Measurements from ENCODE around the gene AHI1. TPM values are rescaled to one million over a fixed set of nuclear protein-coding genes. Genes with fewer than 3 reads are reported as not detected.

The AHI1 gene
- total and polyA plus RNA-seq, 10 of the 15 experiments (the other 5 are each of a cell fraction or from before 2014, with no cell fraction given): 3.2 to 9.5 (median 4.6) TPM

DNA sequence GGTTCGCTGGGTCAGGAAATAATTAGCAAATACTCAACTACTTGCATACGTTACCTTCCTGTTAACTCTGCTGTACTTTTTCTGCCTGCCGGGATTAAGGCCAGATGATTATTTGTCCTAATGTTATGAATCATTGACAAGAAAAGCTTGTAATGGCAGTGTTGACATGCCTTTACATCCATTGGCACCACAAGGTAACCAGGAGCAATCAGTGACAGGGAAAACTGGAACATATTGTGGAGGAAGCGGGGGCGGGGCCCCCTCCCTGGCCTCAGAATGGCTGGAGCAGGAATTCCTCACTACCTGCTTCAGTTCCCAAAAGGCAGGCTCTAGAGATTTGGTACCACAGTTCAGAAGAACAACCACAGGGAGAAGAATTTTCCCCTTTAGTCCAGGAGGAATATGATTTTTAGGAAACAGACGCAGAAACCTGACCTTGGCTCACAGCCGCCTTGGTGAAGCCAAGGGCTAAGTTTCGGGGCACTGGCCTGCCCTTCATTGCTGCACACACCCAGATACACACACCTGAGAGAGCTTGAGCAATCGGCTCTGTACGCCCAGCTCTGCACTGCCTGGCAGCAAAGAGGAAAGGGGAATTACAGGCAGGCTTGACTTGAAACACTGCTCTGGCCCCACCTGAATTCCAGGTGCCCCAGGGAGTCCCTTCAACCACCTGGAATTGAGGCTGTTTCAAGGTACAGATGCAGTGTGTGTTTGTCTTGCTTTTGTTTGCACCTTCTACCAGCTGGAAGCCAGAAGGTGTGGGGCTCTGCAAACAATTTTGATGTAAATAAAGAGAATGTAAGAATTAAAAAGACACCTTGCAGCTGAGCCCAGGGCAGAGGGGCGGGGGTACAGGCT lies 226.6 kb downstream of the AHI1 start:
- CTCF ChIA-PET: interaction anchor here (0.6 to 4.0 kb wide), 2 partner anchors 13 to 1494 kb away, joined by 3 to 14 read pairs; no protein-coding TSS in a partner anchor
- in situ Hi-C loops (cut with MboI) (no loop called here), intact Hi-C loops (cut with micrococcal nuclease; ENCODE audit: unreplicated experiment) (no loop called here)
- H4K20me1 ChIP-seq (ENCODE audit: control insufficient read depth, insufficient read depth): no peaks in the 10 kb centered on the region
- H3K79me2 ChIP-seq (ENCODE audit: control insufficient read depth, insufficient read depth, low read length): no peaks in the 10 kb centered on the region
- H3K27ac ChIP-seq (ENCODE audit: control insufficient read depth, insufficient read depth): no peak overlapping the region
- ATAC-seq (no peak), DNase-seq (ENCODE audit: low read depth, low spot score) (no peak), FAIRE-seq (no peak)
- RAD21 ChIA-PET (ENCODE audit: unreplicated experiment): no interaction called here
- H3K9ac ChIP-seq (ENCODE audit: control insufficient read depth, insufficient read depth, low read length): no peak overlapping the region
- no peaks in the 10 kb centered on the region for H3K36me3 ChIP-seq (ENCODE audit: control insufficient read depth in 2 of 2, insufficient read depth in 2 of 2, low read length in 1 of 2)
- H3K4me2 ChIP-seq (ENCODE audit: control insufficient read depth, insufficient read depth): no peak overlapping the region
- BruUV-seq (replicated peaks): no TSS peak
- H3K4me3 ChIP-seq: no peak overlapping the region
- H3K9me3 ChIP-seq (replicated peaks; ENCODE audit: control insufficient read depth, insufficient read depth, low read length): no peaks in the 10 kb centered on the region
- peaks cover 3% of the 10 kb centered on the region; the same call in 1 of the 2 replicates for H3K4me1 ChIP-seq (ENCODE audit: control insufficient read depth, insufficient read depth, low read length)
- SMC1A ChIA-PET (ENCODE audit: uncharacterized antibody, unreplicated experiment): interaction anchor here (0.6 to 1.9 kb wide), 3 partner anchors 52 to 1125 kb away, joined by 3 to 4 read pairs (median 4); no protein-coding TSS in a partner anchor
- 58% methylated on average over 11 of the region's 11 CpGs for WGBS (ENCODE audit: insufficient coverage, insufficient replicate concordance, low lambda C conversion rate, missing lambda C conversion rate)
- POLR2A ChIA-PET: no interaction called here
- no peaks in the 10 kb centered on the region for H3K27me3 ChIP-seq (replicated peaks in 1 of 2; ENCODE audit: control insufficient read depth in 2 of 2, insufficient read depth in 2 of 2, low read length in 1 of 2)
- H2AFZ ChIP-seq (ENCODE audit: control insufficient read depth, low read depth, low read length): no peak overlapping the region
- TF ChIP-seq RAD21 (IDR thresholded peaks at IDR 0.05; ENCODE audit: insufficient read depth, low read depth, low read length) (no peak), BACH1 (IDR thresholded peaks at IDR 0.05; ENCODE audit: borderline replicate concordance) (no peak), WRNIP1 (IDR thresholded peaks at IDR 0.05; ENCODE audit: borderline replicate concordance, low read depth, low read length) (no peak), IKZF1 (conservative IDR thresholded peaks at IDR 0.05) (no peak), NRF1 (conservative IDR thresholded peaks at IDR 0.05; ENCODE audit: low read depth, low read length) (no peak), POLR2AphosphoS2 (IDR thresholded peaks at IDR 0.05; ENCODE audit: low read depth, low read length) (no peak), TCF7 (IDR thresholded peaks at IDR 0.05; ENCODE audit: borderline replicate concordance) (no peak), PAX5 (IDR thresholded peaks at IDR 0.05; ENCODE audit: borderline replicate concordance, low read depth, low read length) (no peak), SPI1 (IDR thresholded peaks at IDR 0.05; ENCODE audit: borderline replicate concordance, insufficient read depth, low read depth, low read length) (no peak), POU2F2 (IDR thresholded peaks at IDR 0.05; ENCODE audit: borderline replicate concordance, low read depth, low read length) (no peak), BRCA1 (IDR thresholded peaks at IDR 0.05; ENCODE audit: low read depth, low read length) (no peak), STAT1 (conservative IDR thresholded peaks at IDR 0.05) (no peak)
- TF ChIP-seq, protein P1, sequence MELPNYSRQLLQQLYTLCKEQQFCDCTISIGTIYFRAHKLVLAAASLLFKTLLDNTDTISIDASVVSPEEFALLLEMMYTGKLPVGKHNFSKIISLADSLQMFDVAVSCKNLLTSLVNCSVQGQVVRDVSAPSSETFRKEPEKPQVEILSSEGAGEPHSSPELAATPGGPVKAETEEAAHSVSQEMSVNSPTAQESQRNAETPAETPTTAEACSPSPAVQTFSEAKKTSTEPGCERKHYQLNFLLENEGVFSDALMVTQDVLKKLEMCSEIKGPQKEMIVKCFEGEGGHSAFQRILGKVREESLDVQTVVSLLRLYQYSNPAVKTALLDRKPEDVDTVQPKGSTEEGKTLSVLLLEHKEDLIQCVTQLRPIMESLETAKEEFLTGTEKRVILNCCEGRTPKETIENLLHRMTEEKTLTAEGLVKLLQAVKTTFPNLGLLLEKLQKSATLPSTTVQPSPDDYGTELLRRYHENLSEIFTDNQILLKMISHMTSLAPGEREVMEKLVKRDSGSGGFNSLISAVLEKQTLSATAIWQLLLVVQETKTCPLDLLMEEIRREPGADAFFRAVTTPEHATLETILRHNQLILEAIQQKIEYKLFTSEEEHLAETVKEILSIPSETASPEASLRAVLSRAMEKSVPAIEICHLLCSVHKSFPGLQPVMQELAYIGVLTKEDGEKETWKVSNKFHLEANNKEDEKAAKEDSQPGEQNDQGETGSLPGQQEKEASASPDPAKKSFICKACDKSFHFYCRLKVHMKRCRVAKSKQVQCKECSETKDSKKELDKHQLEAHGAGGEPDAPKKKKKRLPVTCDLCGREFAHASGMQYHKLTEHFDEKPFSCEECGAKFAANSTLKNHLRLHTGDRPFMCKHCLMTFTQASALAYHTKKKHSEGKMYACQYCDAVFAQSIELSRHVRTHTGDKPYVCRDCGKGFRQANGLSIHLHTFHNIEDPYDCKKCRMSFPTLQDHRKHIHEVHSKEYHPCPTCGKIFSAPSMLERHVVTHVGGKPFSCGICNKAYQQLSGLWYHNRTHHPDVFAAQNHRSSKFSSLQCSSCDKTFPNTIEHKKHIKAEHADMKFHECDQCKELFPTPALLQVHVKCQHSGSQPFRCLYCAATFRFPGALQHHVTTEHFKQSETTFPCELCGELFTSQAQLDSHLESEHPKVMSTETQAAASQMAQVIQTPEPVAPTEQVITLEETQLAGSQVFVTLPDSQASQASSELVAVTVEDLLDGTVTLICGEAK (IDR thresholded peaks at IDR 0.05; ENCODE audit: borderline replicate concordance): no peak
- TF ChIP-seq, protein P2, sequence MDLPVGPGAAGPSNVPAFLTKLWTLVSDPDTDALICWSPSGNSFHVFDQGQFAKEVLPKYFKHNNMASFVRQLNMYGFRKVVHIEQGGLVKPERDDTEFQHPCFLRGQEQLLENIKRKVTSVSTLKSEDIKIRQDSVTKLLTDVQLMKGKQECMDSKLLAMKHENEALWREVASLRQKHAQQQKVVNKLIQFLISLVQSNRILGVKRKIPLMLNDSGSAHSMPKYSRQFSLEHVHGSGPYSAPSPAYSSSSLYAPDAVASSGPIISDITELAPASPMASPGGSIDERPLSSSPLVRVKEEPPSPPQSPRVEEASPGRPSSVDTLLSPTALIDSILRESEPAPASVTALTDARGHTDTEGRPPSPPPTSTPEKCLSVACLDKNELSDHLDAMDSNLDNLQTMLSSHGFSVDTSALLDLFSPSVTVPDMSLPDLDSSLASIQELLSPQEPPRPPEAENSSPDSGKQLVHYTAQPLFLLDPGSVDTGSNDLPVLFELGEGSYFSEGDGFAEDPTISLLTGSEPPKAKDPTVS (IDR thresholded peaks at IDR 0.05; ENCODE audit: low read depth, low read length): no peak
- TF ChIP-seq, protein P3, sequence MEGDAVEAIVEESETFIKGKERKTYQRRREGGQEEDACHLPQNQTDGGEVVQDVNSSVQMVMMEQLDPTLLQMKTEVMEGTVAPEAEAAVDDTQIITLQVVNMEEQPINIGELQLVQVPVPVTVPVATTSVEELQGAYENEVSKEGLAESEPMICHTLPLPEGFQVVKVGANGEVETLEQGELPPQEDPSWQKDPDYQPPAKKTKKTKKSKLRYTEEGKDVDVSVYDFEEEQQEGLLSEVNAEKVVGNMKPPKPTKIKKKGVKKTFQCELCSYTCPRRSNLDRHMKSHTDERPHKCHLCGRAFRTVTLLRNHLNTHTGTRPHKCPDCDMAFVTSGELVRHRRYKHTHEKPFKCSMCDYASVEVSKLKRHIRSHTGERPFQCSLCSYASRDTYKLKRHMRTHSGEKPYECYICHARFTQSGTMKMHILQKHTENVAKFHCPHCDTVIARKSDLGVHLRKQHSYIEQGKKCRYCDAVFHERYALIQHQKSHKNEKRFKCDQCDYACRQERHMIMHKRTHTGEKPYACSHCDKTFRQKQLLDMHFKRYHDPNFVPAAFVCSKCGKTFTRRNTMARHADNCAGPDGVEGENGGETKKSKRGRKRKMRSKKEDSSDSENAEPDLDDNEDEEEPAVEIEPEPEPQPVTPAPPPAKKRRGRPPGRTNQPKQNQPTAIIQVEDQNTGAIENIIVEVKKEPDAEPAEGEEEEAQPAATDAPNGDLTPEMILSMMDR (IDR thresholded peaks at IDR 0.05 in 2 of 3, conservative IDR thresholded peaks at IDR 0.05 in 1 of 3; ENCODE audit: control insufficient read depth in 2 of 3, extremely low read depth in 1 of 3, insufficient read depth in 1 of 3, low read depth in 3 of 3, low read length in 3 of 3): no peak

All from GM12878 (cell line).